ENCODE data around the gene IQGAP2. TPM values are rescaled to one million over a fixed set of nuclear protein-coding genes. Genes with fewer than 3 reads are reported as not detected.

IQGAP2 gene
- total and polyA plus RNA-seq, 9 of the 15 experiments (the other 6 are each of a cell fraction or from before 2014, with no cell fraction given), result 8.7 to 23.2 (median 17.4) TPM

- TF ChIP-seq, protein P1, sequence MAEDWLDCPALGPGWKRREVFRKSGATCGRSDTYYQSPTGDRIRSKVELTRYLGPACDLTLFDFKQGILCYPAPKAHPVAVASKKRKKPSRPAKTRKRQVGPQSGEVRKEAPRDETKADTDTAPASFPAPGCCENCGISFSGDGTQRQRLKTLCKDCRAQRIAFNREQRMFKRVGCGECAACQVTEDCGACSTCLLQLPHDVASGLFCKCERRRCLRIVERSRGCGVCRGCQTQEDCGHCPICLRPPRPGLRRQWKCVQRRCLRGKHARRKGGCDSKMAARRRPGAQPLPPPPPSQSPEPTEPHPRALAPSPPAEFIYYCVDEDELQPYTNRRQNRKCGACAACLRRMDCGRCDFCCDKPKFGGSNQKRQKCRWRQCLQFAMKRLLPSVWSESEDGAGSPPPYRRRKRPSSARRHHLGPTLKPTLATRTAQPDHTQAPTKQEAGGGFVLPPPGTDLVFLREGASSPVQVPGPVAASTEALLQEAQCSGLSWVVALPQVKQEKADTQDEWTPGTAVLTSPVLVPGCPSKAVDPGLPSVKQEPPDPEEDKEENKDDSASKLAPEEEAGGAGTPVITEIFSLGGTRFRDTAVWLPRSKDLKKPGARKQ (CRISPR knock-in tag; IDR thresholded peaks at IDR 0.05), result no peak
- TF ChIP-seq NFIC (IDR thresholded peaks at IDR 0.05) (peak; percentile 38), STAG1 (CRISPR knock-in tag; IDR thresholded peaks at IDR 0.05; ENCODE audit: borderline replicate concordance) (peak; percentile 23; the same call in 1 of the 2 replicates), LARP7 (IDR thresholded peaks at IDR 0.05) (0 out of 2 replicates have a peak, but pooled peaks have one; percentile 32), HCFC1 (IDR thresholded peaks at IDR 0.05; ENCODE audit: low read depth, low read length) (peak; percentile 5; the same call in 1 of the 2 replicates), JUND (IDR thresholded peaks at IDR 0.05; ENCODE audit: borderline replicate concordance, low read depth, low read length) (peak; percentile 36; the same call in 1 of the 2 replicates), JUND (tag; IDR thresholded peaks at IDR 0.05; ENCODE audit: borderline replicate concordance, low read depth, low read length) (peak; percentile 54; the same call in 1 of the 3 replicates), ZFX (CRISPR knock-in tag; IDR thresholded peaks at IDR 0.05) (peak; percentile 91), ARID2 (IDR thresholded peaks at IDR 0.05) (peak; percentile 6; the same call in 1 of the 2 replicates), NCOA6 (IDR thresholded peaks at IDR 0.05) (no peak), ZNF512 (tag; IDR thresholded peaks at IDR 0.05) (peak; percentile 73), PCBP1 (IDR thresholded peaks at IDR 0.05; ENCODE audit: low read depth, low read length, poor library complexity, severe bottlenecking) (peak; percentile 84), ZNF316 (IDR thresholded peaks at IDR 0.05) (peak; percentile 26; the same call in 1 of the 2 replicates), ZNF165 (CRISPR knock-in tag; IDR thresholded peaks at IDR 0.05; ENCODE audit: borderline replicate concordance) (no peak), CREBBP (IDR thresholded peaks at IDR 0.05; ENCODE audit: low read depth, low read length) (no peak), ZNF668 (CRISPR knock-in tag; IDR thresholded peaks at IDR 0.05) (no peak), TOE1 (IDR thresholded peaks at IDR 0.05; ENCODE audit: borderline replicate concordance) (0 out of 2 replicates have a peak, but pooled peaks have one; percentile 3), TOE1 (CRISPR knock-in tag; IDR thresholded peaks at IDR 0.05; ENCODE audit: borderline replicate concordance, low read depth) (no peak)
- TF ChIP-seq, protein P2, sequence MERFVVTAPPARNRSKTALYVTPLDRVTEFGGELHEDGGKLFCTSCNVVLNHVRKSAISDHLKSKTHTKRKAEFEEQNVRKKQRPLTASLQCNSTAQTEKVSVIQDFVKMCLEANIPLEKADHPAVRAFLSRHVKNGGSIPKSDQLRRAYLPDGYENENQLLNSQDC (CRISPR knock-in tag; IDR thresholded peaks at IDR 0.05), result no peak
Observed at GRCh38 chr5:76402886-76403765, at the start of gene IQGAP2 (continued).
